HG02852 (cell line): Measurements from ENCODE around the gene OR10J1.
"Not testable (repeated sequence)": the region's sequence is repeated elsewhere in the genome, so short reads cannot be mapped to it uniquely, and the experiment has no call there.

Experiments used
- ATAC-seq: cut with Tn5 transposase; IDR thresholded peaks from one replicate; pipeline ENCODE4 v1.9.1; 2021; ENCODE audit warnings: mild to moderate bottlenecking, moderate library complexity; ENCODE audit not compliant: unreplicated experiment

The OR10J1 gene

DNA sequence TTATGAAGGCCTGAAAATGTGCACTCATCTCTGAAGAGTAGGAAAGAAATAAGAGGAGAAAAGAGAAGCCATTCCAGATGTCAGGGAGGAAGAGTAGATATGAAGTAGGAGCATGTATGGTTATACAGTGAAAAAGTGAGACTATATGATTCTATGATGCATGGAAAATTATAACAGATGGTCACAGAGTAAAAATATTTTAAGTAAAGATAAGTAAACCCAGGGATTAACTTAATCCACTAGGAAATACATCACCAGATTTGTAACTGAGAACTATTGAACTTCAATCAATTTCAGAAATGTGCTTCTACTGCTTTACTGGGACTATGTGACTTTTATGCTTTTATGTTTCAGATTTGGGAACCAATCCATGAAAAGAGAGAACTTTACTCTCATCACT lies at the start of gene OR10J1:
TSS of gene OR10J1 (plus strand) at position 301 of the 400 bp plus-strand sequence. CDS start at position 371, 70 bp downstream.
- ATAC-seq, result no peak

- ATAC-seq, result no peak
Measured at GRCh38 chr1:159406821-159407220, 32.7 kb upstream of the OR10J1 start.

DNA sequence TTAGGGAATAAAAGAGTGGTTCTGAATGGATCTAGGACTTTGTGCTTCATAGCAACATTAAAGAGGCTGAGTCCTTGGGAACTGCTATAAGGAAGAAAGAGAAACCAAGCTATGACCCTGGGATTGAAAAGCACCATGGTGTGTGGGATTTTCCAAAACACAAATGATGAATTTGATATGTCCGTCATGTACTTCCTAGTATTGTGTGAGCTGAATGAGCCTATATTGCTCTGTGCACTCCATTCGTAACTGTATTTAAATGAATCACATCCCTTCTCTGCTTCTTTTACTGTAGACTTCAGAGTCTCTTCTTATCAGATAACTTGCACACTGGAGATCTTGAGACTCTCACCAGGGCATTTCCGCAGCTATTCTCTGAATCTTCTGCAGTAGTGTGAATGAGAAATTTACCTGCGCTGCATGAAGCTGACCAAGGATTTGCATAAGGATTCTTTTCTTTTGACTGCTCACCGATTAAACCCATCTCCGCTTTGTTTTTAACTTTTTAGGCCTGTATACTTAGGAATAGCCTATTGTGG lies 30.6 kb upstream of the OR10J1 start:
- no peak for ATAC-seq

DNA sequence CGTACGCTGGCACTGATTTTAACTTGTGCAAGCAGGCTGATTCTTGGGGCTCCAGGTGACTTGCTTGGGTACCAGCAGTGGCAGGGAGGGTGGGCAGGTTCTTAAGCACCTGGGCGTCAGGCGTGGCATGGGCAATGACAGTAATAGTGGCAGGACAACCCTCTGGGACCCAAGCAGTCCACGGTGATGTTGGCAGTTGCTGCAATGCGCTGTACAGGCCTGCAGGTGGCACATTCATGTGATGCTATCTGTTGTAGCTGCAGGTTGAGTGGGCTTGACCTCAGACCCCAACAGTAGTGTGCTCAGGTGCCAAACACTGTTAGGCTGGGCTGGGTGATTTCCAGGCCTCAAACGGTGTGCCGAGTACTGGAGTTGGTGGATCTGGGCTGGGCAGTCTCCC lies 17.7 kb upstream of the OR10J1 start:
- no peak for ATAC-seq

- ATAC-seq, result no peak
Measured at GRCh38 chr1:159428536-159428935, 11.0 kb upstream of the OR10J1 start.

- ATAC-seq, result no peak
Measured at GRCh38 chr1:159429074-159429861, 10.3 kb upstream of the OR10J1 start.

DNA sequence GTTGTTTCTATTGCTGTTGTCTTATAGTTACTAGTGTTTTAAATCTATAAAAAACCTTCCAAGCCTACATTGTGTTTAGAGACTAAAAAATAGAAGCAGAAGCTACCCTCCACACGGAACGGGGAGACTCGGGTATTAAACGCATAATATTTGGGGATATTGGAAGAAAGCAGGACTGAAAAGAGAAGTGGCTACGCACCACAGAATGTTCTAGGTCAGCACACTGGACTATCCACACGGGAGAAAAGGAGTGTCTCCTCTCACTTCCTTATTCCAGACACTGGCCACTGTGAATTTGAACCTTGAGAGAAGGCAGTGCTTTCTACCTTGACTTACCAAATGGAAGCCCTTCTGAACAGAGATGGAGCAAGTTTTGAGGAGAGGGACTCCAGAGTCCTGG lies 8.5 kb upstream of the OR10J1 start:
- ATAC-seq, result no peak

DNA sequence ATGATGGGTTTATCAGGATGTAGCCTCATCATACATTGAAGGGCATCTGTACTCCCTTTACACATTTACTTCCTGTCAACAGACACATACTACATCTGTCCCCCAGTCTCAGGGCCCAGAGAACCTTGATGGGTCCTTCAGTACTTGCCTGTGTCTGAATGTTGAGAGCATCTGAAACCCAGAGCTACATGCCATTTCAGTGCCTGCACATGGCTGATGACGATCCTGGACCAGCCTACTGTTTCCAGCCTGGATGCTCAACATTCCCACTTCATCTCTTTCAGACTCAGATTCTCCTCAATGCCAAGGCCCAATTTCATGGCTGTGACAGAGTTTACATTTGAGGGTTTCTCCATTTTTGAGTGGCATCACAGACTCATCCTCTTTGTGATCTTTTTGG lies 7.6 kb upstream of the OR10J1 start, which contains the start of gene OR10J4:
TSS of gene OR10J4 (plus strand) at position 301 of the 400 bp plus-strand sequence.
- no peak for ATAC-seq

- ATAC-seq, result no peak
Measured at GRCh38 chr1:159436469-159436868, 3.1 kb upstream of the OR10J1 start.

DNA sequence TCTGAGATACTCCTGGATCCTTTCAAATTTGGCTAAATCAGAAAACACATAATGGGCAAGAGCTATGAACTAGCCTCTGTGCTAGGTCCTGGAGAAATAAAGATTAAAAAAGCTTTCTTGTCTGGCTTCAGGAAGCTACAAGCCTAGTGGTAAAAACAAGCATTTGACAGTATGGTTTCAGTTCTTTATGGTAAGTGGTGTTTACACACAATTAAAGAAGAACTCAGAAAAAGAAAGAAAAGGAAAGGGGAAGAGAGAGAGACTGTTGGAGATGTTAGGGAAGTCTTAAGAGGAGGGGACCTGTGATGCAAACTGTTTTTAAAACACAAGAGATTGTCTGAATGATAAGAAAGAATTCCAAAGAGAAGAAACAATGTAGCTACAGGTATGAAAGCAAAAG lies 1.8 kb downstream of the OR10J1 start:
- ATAC-seq, result no peak

DNA sequence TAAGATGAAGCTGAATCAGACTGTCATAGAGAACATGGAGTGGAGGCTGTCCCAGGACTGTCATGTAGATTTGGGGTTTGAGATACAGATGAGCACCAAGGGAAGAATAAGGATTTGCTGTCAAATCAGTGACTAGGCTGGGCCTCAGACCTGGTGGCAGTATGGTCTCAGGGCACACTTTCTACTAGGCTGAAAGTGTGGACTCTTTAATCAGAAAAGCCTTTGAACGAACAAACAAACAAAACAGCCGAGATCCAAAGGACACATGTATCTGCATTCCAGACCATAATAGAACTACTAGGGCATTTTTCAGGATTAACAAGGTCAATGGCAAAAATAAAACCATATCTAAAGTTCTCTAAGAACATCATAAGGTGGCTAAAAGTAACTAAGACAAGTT lies 2.9 kb downstream of the OR10J1 start:
- ATAC-seq, result no peak

- no peak for ATAC-seq
Measured at GRCh38 chr1:159443066-159443750, 3.7 kb downstream of the OR10J1 start.

GRCh38 chr1:159444511-159444910 lies 5.0 kb downstream of the OR10J1 start:
- no peak for ATAC-seq

DNA sequence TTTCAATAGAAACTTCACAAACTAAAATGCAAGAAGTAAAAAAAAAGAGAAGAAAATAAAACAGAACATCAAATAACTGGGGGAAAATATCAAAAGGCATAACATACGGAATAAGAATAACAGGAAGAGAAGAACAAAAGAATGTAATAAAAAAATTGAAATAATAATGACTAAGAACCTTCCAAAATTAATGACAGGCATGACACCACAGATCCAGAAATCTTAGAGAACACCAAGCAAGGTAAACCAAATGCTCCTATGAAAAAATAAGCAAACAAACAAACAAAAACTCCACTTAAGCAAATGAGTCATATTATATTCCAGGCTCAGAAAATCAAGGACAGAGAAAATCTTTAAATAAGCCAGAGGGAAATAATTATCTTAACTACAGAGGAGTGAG lies 8.7 kb downstream of the OR10J1 start:
- no peak for ATAC-seq

DNA sequence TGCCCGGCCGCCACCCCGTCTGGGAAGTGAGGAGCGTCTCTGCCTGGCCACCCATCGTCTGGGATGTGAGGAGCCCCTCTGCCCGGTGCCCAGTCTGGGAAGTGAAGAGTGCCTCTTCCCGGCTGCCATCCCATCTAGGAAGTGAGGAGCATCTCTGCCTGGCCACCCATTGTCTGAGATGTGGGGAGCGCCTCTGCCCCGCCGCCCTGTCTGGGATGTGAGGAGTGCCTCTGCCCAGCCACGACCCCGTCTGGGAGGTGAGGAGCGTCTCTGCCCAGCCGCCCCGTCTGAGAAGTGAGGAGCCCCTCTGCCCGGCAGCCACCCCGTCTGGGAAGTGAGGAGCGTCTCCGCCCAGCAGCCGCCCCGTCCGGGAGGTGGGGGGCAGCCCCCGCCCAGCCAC lies 10.1 kb downstream of the OR10J1 start:
- ATAC-seq, result not testable (repeated sequence)

- ATAC-seq, result no peak
Measured at GRCh38 chr1:159459551-159459950, 20.0 kb downstream of the OR10J1 start.

DNA sequence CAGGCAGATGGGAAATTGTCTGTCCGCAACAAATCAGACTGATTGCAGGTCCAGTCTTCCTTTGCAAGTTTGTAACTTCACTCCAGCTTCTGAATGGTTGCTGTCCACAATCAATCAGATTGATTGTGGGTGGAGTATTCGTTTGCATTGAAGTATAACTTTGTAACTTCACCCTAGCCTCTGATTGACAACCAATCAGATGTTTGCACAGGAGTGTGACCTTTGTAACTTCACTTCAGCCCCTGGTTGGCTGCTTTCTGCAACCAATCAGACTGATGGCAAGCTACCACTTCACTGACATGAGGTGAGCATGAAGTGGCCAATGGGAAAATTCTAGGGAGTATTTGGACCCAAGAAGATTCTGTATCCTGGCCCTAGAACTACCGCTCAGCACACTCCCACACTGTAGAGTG lies 25.7 kb downstream of the OR10J1 start:
- ATAC-seq, result no peak

GRCh38 chr1:159468321-159468720 lies 28.8 kb downstream of the OR10J1 start:
- no peak for ATAC-seq

DNA sequence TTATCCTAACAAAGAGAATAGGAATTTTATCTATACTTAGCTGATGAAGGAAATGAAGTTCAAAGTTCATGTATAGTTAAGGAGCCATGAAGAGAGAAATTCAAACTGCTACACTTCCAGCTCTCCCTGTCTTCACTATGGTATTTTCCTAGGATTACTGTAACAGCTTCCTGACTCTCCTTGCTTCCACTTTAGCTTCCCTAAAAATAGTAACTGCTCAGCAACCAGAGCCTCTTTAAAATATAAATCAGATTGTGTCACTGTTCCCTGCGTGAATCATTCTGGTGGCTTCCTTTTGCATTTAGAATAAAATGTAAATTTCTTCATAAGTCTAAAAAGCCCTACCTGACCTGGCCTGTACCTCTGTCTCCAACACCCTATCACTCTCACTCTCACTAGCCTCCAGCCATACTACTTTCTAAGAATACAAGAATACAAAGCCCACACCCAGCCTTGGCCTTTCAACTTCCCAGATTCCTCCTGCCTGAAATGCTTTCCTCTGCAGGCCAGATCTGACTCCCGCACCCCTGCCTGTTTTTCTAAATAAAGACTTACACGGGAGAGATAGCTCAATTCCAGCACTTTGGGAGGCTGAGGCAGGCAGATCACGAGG lies 30.5 kb downstream of the OR10J1 start:
- no peak for ATAC-seq

GRCh38 chr1:159473335-159473734 lies 33.8 kb downstream of the OR10J1 start:
- ATAC-seq, result no peak

GRCh38 chr1:159474926-159475325 lies 35.4 kb downstream of the OR10J1 start:
- ATAC-seq, result no peak

DNA sequence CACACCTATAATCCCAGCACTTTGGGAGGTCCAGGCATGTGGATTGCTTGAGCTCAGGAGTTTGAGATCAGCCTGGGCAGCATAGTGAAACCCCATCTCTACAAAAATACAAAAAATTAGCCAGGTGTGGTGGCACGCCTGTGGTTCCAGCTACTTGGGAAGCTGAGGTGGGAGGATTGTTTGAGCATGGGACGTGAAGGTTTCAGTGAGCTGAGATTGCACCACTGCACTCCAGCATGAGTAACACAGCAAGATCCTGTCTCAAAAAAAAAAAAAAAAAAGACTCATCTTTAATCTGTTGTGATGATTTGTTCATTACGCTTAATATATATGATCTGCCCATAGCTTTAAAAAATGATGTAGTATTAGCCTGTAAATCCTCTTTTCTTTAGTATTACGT lies 44.0 kb downstream of the OR10J1 start:
- no peak for ATAC-seq
